ENCODE data around the gene MUC21. TPM values are rescaled to one million over a fixed set of nuclear protein-coding genes. Genes with fewer than 3 reads are reported as not detected.

The MUC21 gene
- total RNA-seq, 1 experiment from 2014 or later, result 0.13 TPM

DNA sequence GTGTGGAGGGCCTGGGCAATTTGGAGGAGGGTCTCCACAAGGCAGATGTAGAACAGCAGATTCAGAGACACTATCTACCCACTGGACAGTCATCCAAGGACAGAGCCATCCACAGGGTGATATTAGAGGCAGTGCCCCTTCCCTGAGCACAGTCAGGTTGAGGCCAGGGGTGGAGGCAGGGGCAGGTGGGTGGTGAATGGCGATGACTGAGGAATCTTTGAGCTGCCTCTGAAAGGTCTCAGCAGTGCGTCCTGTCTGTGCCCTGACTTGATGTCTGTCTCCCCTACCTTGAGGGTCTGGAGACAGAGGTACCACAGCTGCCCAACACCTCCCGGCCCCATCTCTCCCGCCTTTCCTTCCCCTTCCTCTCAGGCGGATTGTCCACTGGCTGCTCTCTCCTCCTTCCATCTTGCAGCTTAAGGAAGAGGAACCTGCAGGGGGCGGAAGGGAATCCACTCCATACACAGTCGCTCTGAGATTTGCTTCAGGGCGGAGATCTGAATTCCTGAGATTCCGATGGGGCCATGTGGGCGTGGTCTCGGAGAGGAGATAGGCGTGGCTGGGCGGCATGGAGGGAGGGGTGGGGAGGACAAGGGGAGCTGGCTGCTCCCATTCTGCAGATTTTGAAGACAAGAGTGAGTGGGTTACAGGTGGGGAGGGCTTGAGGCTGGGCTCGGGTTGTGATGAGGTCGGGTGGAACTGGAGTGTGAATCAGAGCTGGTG is 41.0 kb upstream of the MUC21 start:
- POLR2A ChIA-PET (ENCODE audit: unreplicated experiment), result interaction anchor here (0.7 kb wide), 2 partner anchors 349 to 616 kb away, joined by 9 to 27 read pairs; no protein-coding TSS in a partner anchor

GRCh38 chr6:30944051-30944450 is 39.5 kb upstream of the MUC21 start:
- TF ChIP-seq, protein P1, sequence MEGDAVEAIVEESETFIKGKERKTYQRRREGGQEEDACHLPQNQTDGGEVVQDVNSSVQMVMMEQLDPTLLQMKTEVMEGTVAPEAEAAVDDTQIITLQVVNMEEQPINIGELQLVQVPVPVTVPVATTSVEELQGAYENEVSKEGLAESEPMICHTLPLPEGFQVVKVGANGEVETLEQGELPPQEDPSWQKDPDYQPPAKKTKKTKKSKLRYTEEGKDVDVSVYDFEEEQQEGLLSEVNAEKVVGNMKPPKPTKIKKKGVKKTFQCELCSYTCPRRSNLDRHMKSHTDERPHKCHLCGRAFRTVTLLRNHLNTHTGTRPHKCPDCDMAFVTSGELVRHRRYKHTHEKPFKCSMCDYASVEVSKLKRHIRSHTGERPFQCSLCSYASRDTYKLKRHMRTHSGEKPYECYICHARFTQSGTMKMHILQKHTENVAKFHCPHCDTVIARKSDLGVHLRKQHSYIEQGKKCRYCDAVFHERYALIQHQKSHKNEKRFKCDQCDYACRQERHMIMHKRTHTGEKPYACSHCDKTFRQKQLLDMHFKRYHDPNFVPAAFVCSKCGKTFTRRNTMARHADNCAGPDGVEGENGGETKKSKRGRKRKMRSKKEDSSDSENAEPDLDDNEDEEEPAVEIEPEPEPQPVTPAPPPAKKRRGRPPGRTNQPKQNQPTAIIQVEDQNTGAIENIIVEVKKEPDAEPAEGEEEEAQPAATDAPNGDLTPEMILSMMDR (conservative IDR thresholded peaks at IDR 0.05), result no peak
- no peak for TF ChIP-seq EZH2 (IDR thresholded peaks at IDR 0.05; ENCODE audit: low read depth)
- no peak overlapping the region for H3K4me2 ChIP-seq
- H4K20me1 ChIP-seq (ENCODE audit: insufficient read depth), result no peaks in the 10 kb centered on the region
- intact Hi-C loops (cut with micrococcal nuclease; ENCODE audit: unreplicated experiment), result no loop called here
- POLR2A ChIA-PET (ENCODE audit: unreplicated experiment), result no interaction called here
- no peak overlapping the region for H3K27ac ChIP-seq
- no peaks in the 10 kb centered on the region for H3K36me3 ChIP-seq (ENCODE audit: low read depth)
- no peak for DNase-seq
- no peaks in the 10 kb centered on the region for H3K9me2 ChIP-seq (ENCODE audit: insufficient read depth)
- no peaks in the 10 kb centered on the region for H3K9me3 ChIP-seq (ENCODE audit: insufficient read depth, low read depth)
- peaks cover 8% of the 10 kb centered on the region; the same call in 1 of the 2 replicates for H3K4me1 ChIP-seq (replicated peaks; ENCODE audit: insufficient read depth)
- no peak overlapping the region for H2AFZ ChIP-seq
- 0 out of 2 replicates have a peak, but pooled peaks cover 3% of the 10 kb centered on the region for H3K27me3 ChIP-seq (ENCODE audit: insufficient read depth, low read depth)
- BruUV-seq (replicated peaks), result no TSS peak
- CTCF ChIA-PET, result no interaction called here
- no peaks in the 10 kb centered on the region for H3K79me2 ChIP-seq (ENCODE audit: low read depth)
- no peak overlapping the region for H3K4me3 ChIP-seq
- H3F3A ChIP-seq (ENCODE audit: insufficient read depth, low read depth), result peaks cover 5% of the 10 kb centered on the region; the same call in 1 of the 2 replicates

More for the DNA sequence above, 41.0 kb upstream of the MUC21 start:
- Histone ChIP-seq H3K27ac (no peak overlapping the region), H2AFZ (no peak overlapping the region; the same call in 1 of the 2 replicates), H3K9me3 (ENCODE audit: insufficient read depth, low read depth) (no peaks in the 10 kb centered on the region), H3K4me1 (replicated peaks; ENCODE audit: insufficient read depth) (peaks cover 8% of the 10 kb centered on the region; the same call in 1 of the 2 replicates), H3K9me2 (ENCODE audit: insufficient read depth) (no peaks in the 10 kb centered on the region), H3K27me3 (ENCODE audit: insufficient read depth, low read depth) (no peaks in the 10 kb centered on the region), H3K4me2 (peak overlapping the region; percentile 39), H3K79me2 (ENCODE audit: low read depth) (no peaks in the 10 kb centered on the region), H3F3A (ENCODE audit: insufficient read depth, low read depth) (peaks cover 5% of the 10 kb centered on the region; the same call in 1 of the 2 replicates), H3K36me3 (ENCODE audit: low read depth) (no peaks in the 10 kb centered on the region), H4K20me1 (ENCODE audit: insufficient read depth) (no peaks in the 10 kb centered on the region), H3K4me3 (no peak overlapping the region)
- no peak for TF ChIP-seq EZH2 (IDR thresholded peaks at IDR 0.05; ENCODE audit: low read depth)
- TF ChIP-seq, protein P1 (conservative IDR thresholded peaks at IDR 0.05), result peak; percentile 80
- intact Hi-C loops (cut with micrococcal nuclease; ENCODE audit: unreplicated experiment), result loop anchor here (1.0 kb wide), 1 partner anchor 100 kb away; no protein-coding TSS in a partner anchor
- DNase-seq, result peak; percentile 82 to 91
- no TSS peak for BruUV-seq (replicated peaks)
- CTCF ChIA-PET, result interaction anchor here (0.6 to 1.4 kb wide), 12 partner anchors 14 to 448 kb away, joined by 3 to 16 read pairs (median 4); partner anchors contain the start of gene MUC21

DNA sequence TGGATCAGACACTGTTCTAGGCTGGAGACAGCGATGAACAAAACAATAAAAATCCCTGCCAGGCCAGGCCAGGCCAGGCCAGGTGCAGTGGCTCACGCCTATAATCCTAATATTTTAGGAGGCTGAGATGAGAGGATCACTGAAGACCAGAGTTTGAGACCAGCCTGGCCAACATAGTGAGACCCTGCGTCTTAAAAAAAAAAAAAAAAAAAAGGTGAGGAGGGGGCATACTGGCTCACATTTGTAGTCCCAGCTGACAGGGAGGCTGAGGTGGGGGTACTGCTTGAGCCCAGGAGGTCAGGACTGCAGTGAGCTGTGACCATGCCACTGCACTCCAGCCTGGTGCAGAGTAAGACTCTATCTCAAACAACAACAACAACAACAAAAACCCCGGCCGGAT is 38.2 kb upstream of the MUC21 start:
- peaks cover 4% of the 10 kb centered on the region; the same call in 1 of the 2 replicates for H3K4me1 ChIP-seq (replicated peaks; ENCODE audit: insufficient read depth)
- 0 out of 2 replicates have a peak, but pooled peaks cover 3% of the 10 kb centered on the region for H3K27me3 ChIP-seq (ENCODE audit: insufficient read depth, low read depth)
- peaks cover 5% of the 10 kb centered on the region; the same call in 1 of the 2 replicates for H3F3A ChIP-seq (ENCODE audit: insufficient read depth, low read depth)
- CTCF ChIA-PET, result interaction anchor here (0.5 kb wide), 1 partner anchor 132 kb away, joined by 4 read pairs; no protein-coding TSS in a partner anchor
- no TSS peak for BruUV-seq (replicated peaks)
- H3K9me2 ChIP-seq (ENCODE audit: insufficient read depth), result no peaks in the 10 kb centered on the region
- no peak for TF ChIP-seq EZH2 (IDR thresholded peaks at IDR 0.05; ENCODE audit: low read depth)
- TF ChIP-seq, protein P1 (conservative IDR thresholded peaks at IDR 0.05), result no peak
- no peak overlapping the region for H3K4me2 ChIP-seq
- no peak overlapping the region for H3K27ac ChIP-seq
- no peak for DNase-seq
- intact Hi-C loops (cut with micrococcal nuclease; ENCODE audit: unreplicated experiment), result no loop called here
- POLR2A ChIA-PET (ENCODE audit: unreplicated experiment), result interaction anchor here (0.6 kb wide), 1 partner anchor 953 kb away, joined by 8 read pairs; no protein-coding TSS in a partner anchor
- no peak overlapping the region for H2AFZ ChIP-seq
- H3K9me3 ChIP-seq (ENCODE audit: insufficient read depth, low read depth), result no peaks in the 10 kb centered on the region
- no peaks in the 10 kb centered on the region for H3K79me2 ChIP-seq (ENCODE audit: low read depth)
- no peak overlapping the region for H3K4me3 ChIP-seq
- H4K20me1 ChIP-seq (ENCODE audit: insufficient read depth), result no peaks in the 10 kb centered on the region
- no peaks in the 10 kb centered on the region for H3K36me3 ChIP-seq (ENCODE audit: low read depth)
